ENCODE data around the gene MYO3B. TPM values are rescaled to one million over a fixed set of nuclear protein-coding genes. Genes with fewer than 3 reads are reported as not detected.
"Not testable (repeated sequence)": the region's sequence is repeated elsewhere in the genome, so short reads cannot be mapped to it uniquely, and the experiment has no call there.

MYO3B gene
- total and polyA plus RNA-seq, 4 experiments from 2014 or later: not detected

- H3K9me3 ChIP-seq (ENCODE audit: control insufficient read depth in 1 of 2, low read length in 2 of 2); POLR2A ChIA-PET (ENCODE audit: partially characterized antibody); H3K4me1 ChIP-seq (ENCODE audit: insufficient read depth, low read length); H3K9me3 Mint-ChIP-seq; intact Hi-C loops (cut with micrococcal nuclease); H3K27me3 ChIP-seq (ENCODE audit: insufficient read depth, low read length); DNase-seq; H3K27ac Mint-ChIP-seq; H3K36me3 Mint-ChIP-seq; H3K4me1 Mint-ChIP-seq; H3K27ac ChIP-seq (ENCODE audit: low read depth, low read length); H3K36me3 ChIP-seq (ENCODE audit: insufficient read depth, low read length); CTCF ChIA-PET (ENCODE audit: partially characterized antibody); H3K27me3 Mint-ChIP-seq; H3K4me3 ChIP-seq (ENCODE audit: low read length in 2 of 2); H3K4me3 Mint-ChIP-seq: not testable (repeated sequence)
Measured at GRCh38 chr2:170213281-170213625, 35.3 kb downstream of the MYO3B start.

- H3K9me3 ChIP-seq (ENCODE audit: control insufficient read depth in 1 of 2, low read length in 2 of 2): no peaks in the 10 kb centered on the region
- ChIA-PET CTCF (ENCODE audit: partially characterized antibody) (no interaction called here), POLR2A (ENCODE audit: partially characterized antibody) (no interaction called here)
- H3K36me3 ChIP-seq (ENCODE audit: insufficient read depth, low read length): no peaks in the 10 kb centered on the region
- no peaks in the 10 kb centered on the region for H3K27me3 ChIP-seq (ENCODE audit: insufficient read depth, low read length)
- no peak overlapping the region for H3K4me3 ChIP-seq (ENCODE audit: low read length in 2 of 2)
- Mint-ChIP-seq H3K9me3 (no peaks in the 10 kb centered on the region), H3K36me3 (no peaks in the 10 kb centered on the region), H3K27me3 (peaks cover 4 to 5% of the 10 kb centered on the region in 2 donors), H3K4me3 (no peak overlapping the region), H3K27ac (no peak overlapping the region), H3K4me1 (no peaks in the 10 kb centered on the region)
- H3K4me1 ChIP-seq (ENCODE audit: insufficient read depth, low read length): no peaks in the 10 kb centered on the region
- intact Hi-C loops (cut with micrococcal nuclease): no loop called here
- no peak for DNase-seq
- H3K27ac ChIP-seq (ENCODE audit: low read depth, low read length): no peak overlapping the region
Measured at GRCh38 chr2:170213651-170214050, 35.7 kb downstream of the MYO3B start.

- DNase-seq: no peak
- Mint-ChIP-seq H3K27ac (no peak overlapping the region), H3K27me3 (peaks cover 5 to 6% of the 10 kb centered on the region in 2 donors), H3K9me3 (no peaks in the 10 kb centered on the region), H3K4me3 (no peak overlapping the region), H3K4me1 (no peaks in the 10 kb centered on the region), H3K36me3 (no peaks in the 10 kb centered on the region)
- Histone ChIP-seq H3K4me3 (ENCODE audit: low read length in 2 of 2) (no peak overlapping the region), H3K36me3 (ENCODE audit: insufficient read depth, low read length) (no peaks in the 10 kb centered on the region), H3K9me3 (ENCODE audit: control insufficient read depth in 1 of 2, low read length in 2 of 2) (no peaks in the 10 kb centered on the region), H3K27ac (ENCODE audit: low read depth, low read length) (no peak overlapping the region), H3K4me1 (ENCODE audit: insufficient read depth, low read length) (no peaks in the 10 kb centered on the region), H3K27me3 (ENCODE audit: insufficient read depth, low read length) (no peaks in the 10 kb centered on the region)
- intact Hi-C loops (cut with micrococcal nuclease): no loop called here
- CTCF ChIA-PET (ENCODE audit: partially characterized antibody): no interaction called here
- POLR2A ChIA-PET (ENCODE audit: partially characterized antibody): no interaction called here
Measured at GRCh38 chr2:170214309-170214948, 36.5 kb downstream of the MYO3B start.

- ChIA-PET POLR2A (ENCODE audit: partially characterized antibody) (no interaction called here), CTCF (ENCODE audit: partially characterized antibody) (no interaction called here)
- H3K4me3 ChIP-seq (ENCODE audit: low read length in 2 of 2): no peak overlapping the region
- Mint-ChIP-seq H3K36me3 (no peaks in the 10 kb centered on the region), H3K4me1 (no peaks in the 10 kb centered on the region), H3K4me3 (no peak overlapping the region), H3K27ac (no peak overlapping the region), H3K27me3 (peaks cover 5 to 6% of the 10 kb centered on the region in 2 donors), H3K9me3 (no peaks in the 10 kb centered on the region)
- H3K4me1 ChIP-seq (ENCODE audit: insufficient read depth, low read length): no peaks in the 10 kb centered on the region
- DNase-seq: no peak
- H3K9me3 ChIP-seq (ENCODE audit: control insufficient read depth in 1 of 2, low read length in 2 of 2): no peaks in the 10 kb centered on the region
- no peaks in the 10 kb centered on the region for H3K36me3 ChIP-seq (ENCODE audit: insufficient read depth, low read length)
- intact Hi-C loops (cut with micrococcal nuclease): no loop called here
- H3K27me3 ChIP-seq (ENCODE audit: insufficient read depth, low read length): no peaks in the 10 kb centered on the region
- H3K27ac ChIP-seq (ENCODE audit: low read depth, low read length): no peak overlapping the region
Measured at GRCh38 chr2:170215021-170215420, 37.1 kb downstream of the MYO3B start.

GRCh38 chr2:170216428-170216827, 38.5 kb downstream of the MYO3B start:
- Histone ChIP-seq H3K27ac (ENCODE audit: low read depth, low read length) (no peak overlapping the region), H3K36me3 (ENCODE audit: insufficient read depth, low read length) (no peaks in the 10 kb centered on the region), H3K4me1 (ENCODE audit: insufficient read depth, low read length) (no peaks in the 10 kb centered on the region), H3K4me3 (ENCODE audit: low read length in 2 of 2) (no peak overlapping the region), H3K9me3 (ENCODE audit: control insufficient read depth in 1 of 2, low read length in 2 of 2) (no peaks in the 10 kb centered on the region), H3K27me3 (ENCODE audit: insufficient read depth, low read length) (no peaks in the 10 kb centered on the region)
- Mint-ChIP-seq H3K4me3 (no peak overlapping the region), H3K36me3 (no peaks in the 10 kb centered on the region), H3K27ac (no peak overlapping the region), H3K9me3 (no peaks in the 10 kb centered on the region), H3K4me1 (no peaks in the 10 kb centered on the region), H3K27me3 (peaks cover 5 to 6% of the 10 kb centered on the region in 2 donors)
- no peak for DNase-seq
- intact Hi-C loops (cut with micrococcal nuclease): no loop called here
- ChIA-PET POLR2A (ENCODE audit: partially characterized antibody) (no interaction called here), CTCF (ENCODE audit: partially characterized antibody) (no interaction called here)

GRCh38 chr2:170216981-170217380, 39.0 kb downstream of the MYO3B start:
- H3K36me3 Mint-ChIP-seq: no peaks in the 10 kb centered on the region
- DNase-seq: no peak
- peaks cover 5 to 7% of the 10 kb centered on the region in 2 donors for H3K27me3 Mint-ChIP-seq
- intact Hi-C loops (cut with micrococcal nuclease): no loop called here
- Histone ChIP-seq H3K4me1 (ENCODE audit: insufficient read depth, low read length) (no peaks in the 10 kb centered on the region), H3K27me3 (ENCODE audit: insufficient read depth, low read length) (no peaks in the 10 kb centered on the region), H3K27ac (ENCODE audit: low read depth, low read length) (no peak overlapping the region), H3K4me3 (ENCODE audit: low read length in 2 of 2) (no peak overlapping the region), H3K9me3 (ENCODE audit: control insufficient read depth in 1 of 2, low read length in 2 of 2) (no peaks in the 10 kb centered on the region), H3K36me3 (ENCODE audit: insufficient read depth, low read length) (no peaks in the 10 kb centered on the region)
- H3K4me3 Mint-ChIP-seq: no peak overlapping the region
- no peak overlapping the region for H3K27ac Mint-ChIP-seq
- CTCF ChIA-PET (ENCODE audit: partially characterized antibody): no interaction called here
- POLR2A ChIA-PET (ENCODE audit: partially characterized antibody): interaction anchor here (0.6 kb wide), 1 partner anchor 22 kb away, joined by 3 read pairs; no protein-coding TSS in a partner anchor
- no peaks in the 10 kb centered on the region for H3K4me1 Mint-ChIP-seq
- H3K9me3 Mint-ChIP-seq: no peaks in the 10 kb centered on the region

- H3K36me3 ChIP-seq (ENCODE audit: insufficient read depth, low read length): no peaks in the 10 kb centered on the region
- Mint-ChIP-seq H3K36me3 (no peaks in the 10 kb centered on the region), H3K27me3 (peaks cover 5 to 9% of the 10 kb centered on the region in 2 donors), H3K4me3 (no peak overlapping the region), H3K9me3 (no peaks in the 10 kb centered on the region), H3K4me1 (peaks cover 0 to under 1% (median 0%) of the 10 kb centered on the region in 4 donors), H3K27ac (no peak overlapping the region)
- no peak for DNase-seq
- no peak overlapping the region for H3K4me3 ChIP-seq (ENCODE audit: low read length in 2 of 2)
- CTCF ChIA-PET (ENCODE audit: partially characterized antibody): no interaction called here
- intact Hi-C loops (cut with micrococcal nuclease): no loop called here
- H3K27ac ChIP-seq (ENCODE audit: low read depth, low read length): no peak overlapping the region
- no peaks in the 10 kb centered on the region for H3K9me3 ChIP-seq (ENCODE audit: control insufficient read depth in 1 of 2, low read length in 2 of 2)
- H3K27me3 ChIP-seq (ENCODE audit: insufficient read depth, low read length): no peaks in the 10 kb centered on the region
- no peaks in the 10 kb centered on the region for H3K4me1 ChIP-seq (ENCODE audit: insufficient read depth, low read length)
- POLR2A ChIA-PET (ENCODE audit: partially characterized antibody): no interaction called here
Measured at GRCh38 chr2:170217778-170218251, 39.9 kb downstream of the MYO3B start.

GRCh38 chr2:170218456-170218855, 40.5 kb downstream of the MYO3B start:
- Mint-ChIP-seq H3K36me3 (no peaks in the 10 kb centered on the region), H3K27ac (no peak overlapping the region), H3K9me3 (no peaks in the 10 kb centered on the region), H3K4me1 (peaks cover 0 to 4% (median 0%) of the 10 kb centered on the region in 4 donors), H3K27me3 (peaks cover 3 to 5% of the 10 kb centered on the region in 2 donors), H3K4me3 (no peak overlapping the region)
- no peaks in the 10 kb centered on the region for H3K9me3 ChIP-seq (ENCODE audit: control insufficient read depth in 1 of 2, low read length in 2 of 2)
- no peak overlapping the region for H3K27ac ChIP-seq (ENCODE audit: low read depth, low read length)
- intact Hi-C loops (cut with micrococcal nuclease): no loop called here
- ChIA-PET POLR2A (ENCODE audit: partially characterized antibody) (no interaction called here), CTCF (ENCODE audit: partially characterized antibody) (no interaction called here)
- DNase-seq: no peak
- H3K36me3 ChIP-seq (ENCODE audit: insufficient read depth, low read length): no peaks in the 10 kb centered on the region
- no peaks in the 10 kb centered on the region for H3K27me3 ChIP-seq (ENCODE audit: insufficient read depth, low read length)
- no peaks in the 10 kb centered on the region for H3K4me1 ChIP-seq (ENCODE audit: insufficient read depth, low read length)
- no peak overlapping the region for H3K4me3 ChIP-seq (ENCODE audit: low read length in 2 of 2)

Data from CD4-positive, alpha-beta memory T cell (primary cell).